GM21515 (cell line): ENCODE data around the gene MXRA5.
"Not testable (repeated sequence)": the region's sequence is repeated elsewhere in the genome, so short reads cannot be mapped to it uniquely, and the experiment has no call there.

Experiments used
- ATAC-seq: cut with Tn5 transposase; IDR thresholded peaks from one replicate; pipeline ENCODE4 v1.9.1; 2021; ENCODE audit not compliant: unreplicated experiment

The MXRA5 gene

DNA sequence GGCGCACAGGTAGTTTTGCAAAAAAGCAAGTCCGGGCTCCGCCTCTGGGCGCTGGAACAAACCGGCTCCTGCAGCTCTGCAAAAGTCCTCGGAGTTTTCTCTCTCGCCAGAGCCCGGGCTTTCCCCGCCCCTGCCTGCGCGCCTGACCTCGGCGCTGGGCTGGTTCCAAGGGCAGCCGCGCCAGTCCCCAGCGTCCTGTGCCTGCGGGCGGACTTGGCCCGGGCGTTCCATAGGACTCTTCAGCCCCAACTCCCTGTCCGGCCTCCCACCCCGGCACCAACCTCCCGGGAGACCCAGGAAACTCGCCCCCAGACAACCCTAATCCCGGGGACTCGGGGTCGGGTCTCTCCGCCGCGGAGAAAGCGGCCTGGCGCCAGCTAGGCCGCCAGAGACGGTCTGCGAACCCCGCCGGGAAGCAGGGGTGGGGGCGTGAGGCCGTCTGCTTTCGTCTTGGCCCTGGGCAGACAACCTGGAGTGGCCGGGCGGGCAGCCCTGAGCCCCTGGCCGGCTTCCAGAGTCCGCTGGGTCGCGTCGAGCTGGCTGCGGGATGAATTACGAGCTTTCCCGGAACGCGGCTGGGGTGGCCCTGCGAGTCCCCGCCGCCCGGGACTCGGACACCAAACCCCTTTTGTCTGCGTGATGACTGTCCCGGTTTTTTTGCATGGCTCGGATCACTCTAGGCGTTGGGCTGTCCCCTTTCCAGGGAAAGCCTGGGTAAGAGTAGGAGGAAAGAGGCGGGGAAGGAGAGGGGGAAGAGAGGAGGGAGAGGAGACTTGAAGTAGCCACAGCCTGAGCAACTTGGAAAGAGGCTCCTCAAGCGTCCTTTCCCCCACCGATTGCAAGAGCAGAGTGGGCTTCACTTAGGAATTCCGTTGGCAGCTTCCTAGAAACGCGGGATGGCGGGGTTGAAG lies 916 bp downstream of the MXRA5 start:
- no peak for ATAC-seq

DNA sequence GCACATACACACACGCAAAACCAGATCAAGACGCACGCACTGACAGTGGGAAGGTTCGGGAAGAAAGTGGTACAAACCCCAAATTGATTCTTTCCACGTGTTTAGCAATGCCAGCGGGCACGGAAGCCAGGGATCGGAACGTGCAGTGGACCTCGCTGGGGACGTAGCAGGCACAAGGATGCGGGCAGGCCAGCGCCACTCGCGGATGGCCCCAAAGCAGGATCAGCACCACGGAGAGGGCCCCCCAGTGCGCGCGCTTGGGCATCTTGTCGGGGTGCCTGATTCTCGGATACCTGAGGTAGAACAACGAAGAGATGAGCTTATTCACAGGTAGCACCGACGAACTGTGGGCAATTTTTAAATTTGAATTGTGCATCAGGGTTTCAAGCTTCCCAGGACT lies 2.9 kb downstream of the MXRA5 start:
- ATAC-seq: not testable (repeated sequence)

DNA sequence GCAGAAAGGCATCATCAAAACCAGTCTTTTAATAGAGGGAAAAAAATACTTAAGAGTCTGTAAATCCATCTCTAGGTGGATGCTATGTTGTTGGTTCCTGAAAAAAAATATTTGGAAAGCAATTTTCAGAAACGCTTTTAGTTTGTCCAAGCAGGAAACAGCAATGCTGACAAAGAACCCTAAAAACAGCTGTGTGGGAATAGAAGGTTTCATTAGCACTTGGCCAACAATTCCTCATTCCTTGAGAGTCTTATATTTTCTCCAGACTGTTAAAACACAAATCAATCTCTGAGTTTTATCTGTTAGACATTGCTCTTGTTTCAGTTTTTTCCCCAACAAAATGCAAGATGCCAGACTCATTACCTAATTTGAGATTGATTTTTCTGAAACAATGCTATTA lies 6.4 kb downstream of the MXRA5 start:
- ATAC-seq: no peak

DNA sequence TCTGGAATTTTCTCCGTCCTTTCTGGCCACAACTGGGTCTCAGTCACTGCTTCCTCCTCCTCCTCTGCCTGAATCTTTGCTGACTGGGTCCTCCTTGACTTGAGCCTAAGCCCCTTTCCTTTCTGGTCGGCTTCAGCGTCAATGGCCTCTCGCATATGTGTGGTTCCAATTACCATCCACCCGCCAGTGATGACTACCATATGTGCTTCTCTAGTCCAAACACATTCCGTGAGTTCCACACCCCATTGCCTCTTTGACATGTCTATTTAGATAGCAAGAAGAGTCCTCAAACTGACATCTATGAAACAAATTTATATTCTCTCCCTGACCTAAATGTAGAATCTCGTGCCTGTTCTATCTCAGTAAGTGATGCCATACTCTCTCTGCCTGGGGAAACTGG lies 19.8 kb downstream of the MXRA5 start:
- ATAC-seq: no peak

DNA sequence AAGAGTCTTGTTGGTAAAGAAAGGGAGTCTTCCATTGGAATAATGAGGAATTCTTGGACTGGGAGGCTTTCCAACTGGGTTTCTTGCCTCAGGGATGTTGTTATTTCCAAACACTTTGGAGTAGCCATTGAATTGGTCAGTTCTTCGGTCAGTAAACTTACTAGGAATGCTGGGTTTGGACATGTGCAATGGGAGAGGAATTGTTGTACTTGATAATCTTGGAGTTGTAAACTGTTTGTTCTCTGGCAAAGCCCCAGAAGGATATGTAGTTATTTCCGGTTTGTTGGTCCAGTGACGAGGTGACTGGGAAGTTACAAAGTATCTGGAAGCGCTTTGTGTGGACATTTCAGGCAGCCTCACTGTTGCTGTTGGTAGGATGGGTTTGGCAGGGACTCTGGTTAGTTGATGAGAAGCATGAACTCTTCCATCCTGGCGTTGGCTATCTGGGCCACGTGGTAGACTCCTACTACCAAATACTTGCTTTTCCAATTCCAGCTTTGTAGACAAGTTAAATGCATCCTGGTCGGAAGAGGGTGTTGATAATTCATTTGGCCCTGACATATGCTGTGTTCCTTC lies 25.9 kb downstream of the MXRA5 start:
- ATAC-seq: no peak

DNA sequence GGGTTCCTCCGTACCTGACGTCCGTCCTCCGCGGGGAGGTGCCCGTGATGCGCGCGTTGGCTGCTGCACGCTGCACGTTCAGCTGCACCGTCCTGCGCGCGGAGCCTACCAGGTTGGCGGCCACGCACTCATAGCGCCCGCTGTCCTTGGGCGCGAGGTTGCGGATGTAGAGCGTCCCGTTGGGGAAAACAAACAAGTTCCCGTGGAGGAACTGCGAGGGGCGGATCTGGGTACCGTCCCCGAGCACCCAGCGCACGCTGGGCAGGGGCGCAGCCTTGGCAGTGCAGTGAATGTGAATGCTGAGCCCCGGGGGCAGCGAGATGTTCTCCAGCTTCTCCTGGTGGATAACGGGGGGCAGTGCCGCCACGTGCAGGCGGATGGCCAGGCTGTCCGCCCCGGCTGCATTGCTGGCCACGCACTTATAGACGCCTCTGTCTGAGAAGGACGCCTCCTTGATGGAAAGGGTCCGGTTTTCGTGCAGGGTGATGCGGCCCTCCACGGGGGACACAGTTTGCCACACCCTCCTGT lies 29.2 kb downstream of the MXRA5 start:
- no peak for ATAC-seq

DNA sequence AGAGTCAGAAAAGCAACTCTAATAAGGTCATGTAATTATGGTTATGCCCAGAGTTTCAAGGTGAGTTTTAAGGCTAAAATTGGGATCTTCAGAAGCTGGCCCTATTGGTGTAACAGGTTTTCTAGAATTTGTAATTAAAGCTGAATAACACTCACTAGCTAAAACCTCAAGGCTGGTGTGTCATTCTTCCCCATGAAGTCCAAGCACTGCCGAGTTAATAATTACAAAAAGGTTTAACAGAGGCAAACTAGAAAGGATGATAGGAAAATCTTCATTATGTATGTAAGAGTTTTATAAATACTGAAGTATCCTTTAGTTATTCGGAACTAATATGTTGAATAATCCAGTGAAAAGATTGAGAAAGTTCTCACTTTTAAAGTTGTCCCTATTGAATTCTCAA lies 34.3 kb downstream of the MXRA5 start:
- no peak for ATAC-seq

DNA sequence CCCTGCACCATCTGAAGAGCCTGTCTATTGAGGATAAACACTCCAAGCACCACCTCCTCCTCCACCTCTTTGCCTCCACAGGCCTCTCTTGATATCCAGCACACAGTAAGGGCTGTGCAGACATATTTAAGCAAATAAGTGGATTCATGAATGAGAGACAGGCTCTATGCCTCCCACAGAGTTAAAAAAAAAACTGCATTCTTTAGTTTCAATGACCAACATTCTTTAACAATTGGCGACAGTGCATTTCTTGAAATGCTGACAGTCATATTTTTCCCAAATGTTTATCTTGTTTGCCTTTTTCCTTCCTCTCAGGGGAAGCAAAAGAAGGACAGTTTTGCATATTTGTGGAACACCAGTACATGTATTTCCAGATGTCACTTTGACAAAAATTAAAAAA lies 38.6 kb downstream of the MXRA5 start:
- no peak for ATAC-seq

DNA sequence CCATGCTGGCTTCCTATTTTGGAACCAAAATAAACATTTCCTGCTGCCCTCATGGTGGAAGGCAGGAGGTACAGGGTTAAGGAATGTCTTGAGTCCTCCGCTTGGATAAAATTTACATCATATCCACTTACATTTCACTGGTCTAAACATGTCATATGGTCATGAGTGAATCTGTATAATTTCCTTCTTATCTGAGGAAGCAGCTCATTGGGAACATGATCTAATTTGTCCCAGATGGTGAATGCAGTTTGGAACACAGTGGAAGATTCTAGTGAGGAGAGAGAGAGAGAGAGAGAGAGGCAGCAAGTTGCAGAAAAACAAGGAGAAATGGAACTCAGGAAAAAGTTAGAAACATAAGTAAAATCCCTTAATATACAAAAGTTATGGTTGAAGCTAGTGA lies 46.8 kb downstream of the MXRA5 start:
- ATAC-seq: no peak

DNA sequence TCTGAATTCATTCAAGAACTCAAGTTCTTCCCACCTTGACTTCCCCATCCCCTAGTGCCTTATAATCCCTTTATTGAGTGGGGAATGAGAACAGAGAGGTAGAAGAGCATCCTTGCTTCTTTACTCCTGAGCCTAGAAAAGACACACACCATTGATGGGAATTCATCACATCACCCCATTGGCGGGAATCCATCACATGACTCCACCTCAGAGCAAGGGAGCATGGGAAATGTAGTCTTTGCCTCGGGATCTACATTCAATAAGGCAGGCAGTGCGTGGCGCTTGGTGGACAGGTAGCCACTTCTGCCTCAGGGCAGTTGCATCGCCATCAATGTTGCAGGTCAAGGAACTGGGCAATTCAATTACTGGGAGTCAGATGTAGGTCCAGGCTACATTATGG lies 50.7 kb downstream of the MXRA5 start:
- ATAC-seq: no peak

DNA sequence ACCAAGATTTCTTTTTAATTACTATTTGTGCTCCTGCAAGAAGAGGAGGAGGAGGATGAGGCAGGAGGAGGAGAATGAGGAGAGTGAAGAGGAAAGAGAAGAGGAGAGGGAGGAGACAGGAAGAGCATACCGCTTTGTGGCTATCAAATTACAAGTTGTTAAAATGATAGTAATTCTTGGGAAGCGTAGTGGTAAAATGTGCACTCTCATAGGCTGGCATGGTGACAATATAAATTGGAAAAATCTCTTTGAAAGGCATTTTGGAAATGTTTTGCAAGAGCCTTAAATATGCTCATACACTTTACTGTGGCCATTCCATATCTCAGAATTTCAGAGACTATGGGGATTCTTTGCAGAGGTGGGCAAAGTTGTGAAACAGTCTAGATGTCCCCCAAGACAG lies 53.2 kb downstream of the MXRA5 start:
- ATAC-seq: no peak

DNA sequence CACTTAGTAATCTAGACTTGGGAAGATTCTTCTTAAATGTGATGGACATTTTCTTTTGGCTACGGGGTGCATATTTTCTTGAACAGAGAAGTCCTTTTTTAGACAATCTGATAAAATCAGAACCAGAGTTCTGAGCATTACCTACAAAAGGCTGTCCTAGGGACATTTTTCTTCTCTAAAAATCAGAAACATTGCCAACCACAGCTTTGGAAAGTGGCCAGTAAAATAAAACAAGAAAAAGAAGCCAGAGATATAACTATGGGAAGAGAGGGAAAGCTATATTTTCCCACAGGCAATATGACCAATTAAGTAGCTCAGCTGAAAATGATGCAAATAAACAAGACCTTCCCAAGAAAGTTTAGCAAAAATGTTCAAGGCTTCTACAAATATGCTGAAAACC lies 55.9 kb downstream of the MXRA5 start:
- no peak for ATAC-seq

DNA sequence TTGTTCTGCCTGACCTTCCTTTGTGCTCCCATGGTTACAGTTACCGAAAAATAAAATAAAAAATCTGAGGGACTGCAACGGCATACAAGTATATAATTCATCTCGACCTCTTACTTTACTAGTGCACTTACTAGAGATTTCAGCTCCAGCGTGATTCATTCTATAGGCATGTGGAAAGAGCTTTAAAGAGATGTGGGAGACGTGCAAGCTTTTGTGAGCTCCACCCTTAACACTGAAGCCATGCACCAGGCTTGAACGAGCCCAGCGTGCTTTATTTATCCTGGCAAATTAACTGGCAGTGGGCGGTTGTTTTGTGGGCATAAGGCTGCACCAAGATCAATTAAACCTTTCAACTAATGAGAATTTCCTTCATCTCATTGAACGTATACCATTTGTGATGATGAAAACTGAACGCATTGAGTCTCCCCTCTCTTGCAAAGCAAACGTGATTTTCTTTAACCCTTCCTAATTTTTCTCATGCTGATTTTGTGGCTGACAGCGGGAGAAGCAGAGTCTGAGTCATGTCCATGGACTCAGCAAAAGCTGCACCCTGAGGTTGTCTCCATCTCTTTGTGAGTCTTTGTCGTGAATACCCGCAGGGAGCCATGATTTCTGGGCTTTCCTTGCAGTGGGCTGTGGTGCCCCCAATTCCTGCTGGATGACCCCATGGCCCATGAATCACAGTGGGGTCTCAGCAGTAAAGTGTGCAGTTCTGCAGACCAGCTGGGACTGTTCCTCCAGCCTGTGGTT lies 60.1 kb downstream of the MXRA5 start:
- ATAC-seq: no peak

DNA sequence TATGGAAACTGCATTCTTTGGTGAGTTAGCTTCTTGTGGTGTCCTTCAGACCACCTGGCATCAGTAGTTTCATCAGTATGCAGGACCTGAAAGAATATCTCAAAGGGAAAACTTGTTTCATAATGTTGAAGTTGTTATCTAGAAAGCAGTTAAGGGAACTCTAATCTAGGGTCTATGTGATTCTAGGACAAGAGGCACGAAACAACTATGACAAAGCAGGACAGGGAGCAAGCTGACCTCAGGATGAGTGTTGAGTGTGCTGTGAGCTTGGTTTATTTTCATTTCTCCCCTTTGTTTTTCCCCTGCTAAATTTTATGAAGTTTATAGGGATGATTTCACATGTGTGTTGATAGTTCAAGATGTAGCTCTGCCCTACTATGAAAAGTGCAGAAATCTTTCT lies 65.7 kb downstream of the MXRA5 start:
- no peak for ATAC-seq

DNA sequence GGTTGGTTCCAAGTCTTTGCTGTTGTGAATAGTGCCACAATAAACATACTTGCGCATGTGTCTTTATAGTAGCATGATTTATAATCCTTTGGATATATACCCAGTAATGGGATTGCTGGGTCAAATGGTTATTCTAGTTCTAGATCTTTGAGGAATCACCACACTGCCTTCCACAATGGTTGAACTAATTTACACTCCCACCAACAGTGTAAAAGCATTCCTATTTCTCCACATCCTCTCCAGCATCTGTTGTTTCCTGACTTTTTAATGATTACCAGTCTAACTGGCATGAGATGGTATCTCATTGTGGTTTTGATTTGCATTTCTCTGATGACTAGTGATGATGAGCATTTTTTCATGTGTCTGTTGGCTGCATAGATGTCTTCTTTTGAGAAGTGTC lies 72.8 kb downstream of the MXRA5 start:
- not testable (repeated sequence) for ATAC-seq

DNA sequence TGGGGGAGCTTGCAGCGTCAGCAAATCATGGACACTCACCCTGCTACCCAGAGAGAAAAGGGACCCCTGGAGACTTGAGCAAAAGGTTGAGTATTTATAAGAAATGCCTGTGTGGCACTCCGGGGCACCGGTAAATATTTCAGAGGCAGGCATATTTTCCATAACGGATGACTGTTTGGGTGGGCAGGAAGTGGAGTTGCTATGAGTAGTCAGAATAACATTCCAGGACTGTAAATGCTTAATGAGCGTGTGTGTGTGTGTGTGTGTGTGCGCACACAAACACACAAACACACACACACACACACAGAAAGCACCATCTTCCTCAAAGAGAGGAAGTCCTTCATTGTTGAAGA lies 74.6 kb downstream of the MXRA5 start:
- no peak for ATAC-seq

DNA sequence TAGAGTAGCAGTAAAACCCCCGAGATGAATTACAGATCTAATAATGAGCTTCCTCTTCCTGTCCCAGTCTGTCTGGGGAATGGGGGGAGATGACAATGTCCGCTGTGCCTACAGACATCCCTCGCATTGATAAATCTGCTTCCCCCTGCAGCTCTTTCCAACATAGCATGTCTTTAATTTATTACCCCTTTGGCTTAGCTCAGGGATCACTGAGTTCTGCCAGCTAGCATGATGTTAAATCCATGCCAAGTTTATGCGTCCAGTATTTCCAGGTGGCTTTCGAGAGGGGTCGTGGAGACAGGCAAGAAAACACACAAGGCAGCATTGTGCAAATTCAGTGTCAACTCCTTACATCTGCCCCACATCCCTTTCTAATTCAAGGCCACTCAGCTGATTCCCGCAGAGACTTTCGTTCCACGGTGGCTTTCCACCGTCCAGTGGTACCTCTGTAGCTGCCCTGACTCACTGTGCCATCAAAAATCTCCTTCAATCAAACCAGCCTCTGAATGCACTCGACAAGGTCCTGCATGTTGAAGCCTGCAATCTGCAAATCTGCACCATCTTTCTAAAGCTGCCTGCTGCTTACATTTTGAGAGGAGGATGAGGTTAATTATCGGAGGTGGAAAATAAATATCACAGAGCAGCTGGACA lies 75.1 kb downstream of the MXRA5 start:
- ATAC-seq: no peak

DNA sequence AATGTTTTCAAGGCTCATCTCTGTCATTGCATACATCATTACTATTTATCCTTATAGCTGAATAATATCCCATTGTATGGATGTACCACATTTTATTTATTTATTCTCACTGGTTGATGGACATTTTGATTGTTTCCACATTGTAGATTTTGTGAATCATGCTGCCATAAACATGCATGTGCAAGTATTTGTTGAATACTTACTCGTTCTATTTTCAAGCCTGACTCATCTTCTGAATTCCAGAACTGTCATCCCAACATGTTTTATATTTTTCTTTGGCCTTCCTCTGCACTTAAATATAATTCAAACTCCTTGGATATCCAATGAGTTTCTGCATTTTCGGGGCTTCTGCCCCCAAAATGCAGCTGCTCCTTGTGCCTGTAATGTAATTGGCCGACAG lies 77.6 kb downstream of the MXRA5 start:
- no peak for ATAC-seq

DNA sequence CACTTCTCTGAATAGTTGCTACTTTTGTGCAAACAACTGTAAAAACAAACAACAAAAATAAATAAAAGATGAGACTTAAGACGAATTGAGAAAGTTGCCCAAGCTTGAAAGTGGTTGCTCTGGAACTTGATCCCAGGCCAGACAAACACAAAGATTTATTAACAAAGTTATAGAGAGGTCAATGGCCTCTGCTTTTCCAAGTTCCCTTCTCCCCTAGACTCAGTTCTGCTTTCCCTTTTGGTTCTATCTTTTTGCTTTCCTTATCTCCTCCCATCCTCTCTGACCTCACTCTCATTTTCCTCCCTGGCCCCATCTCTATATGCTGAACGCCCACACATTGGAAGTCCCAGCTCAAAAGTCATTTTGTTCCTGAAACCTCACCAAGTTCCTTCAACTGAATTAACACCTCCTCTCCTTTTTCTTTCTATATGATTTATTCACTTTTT lies 82.7 kb downstream of the MXRA5 start:
- ATAC-seq: no peak

DNA sequence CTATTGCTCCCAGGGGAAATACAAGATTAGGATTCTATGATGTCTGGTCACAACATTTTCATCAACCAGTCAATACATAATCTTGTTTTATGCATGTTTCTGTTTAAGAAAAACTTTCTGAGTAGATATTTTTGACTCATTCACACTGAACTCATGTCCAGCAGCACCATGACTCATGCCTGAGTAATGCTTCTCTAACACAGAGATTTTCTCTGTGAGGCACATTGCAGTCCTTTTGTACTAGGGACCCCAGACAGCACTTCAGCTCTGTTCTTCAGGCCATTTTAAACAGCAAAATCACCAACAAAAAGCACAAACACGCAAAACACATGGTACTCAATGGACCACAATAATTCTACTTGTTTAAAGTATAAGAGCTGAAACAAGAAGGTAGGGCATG lies 83.6 kb downstream of the MXRA5 start:
- ATAC-seq: no peak
